ENCODE data around the gene COG1. TPM values are rescaled to one million over a fixed set of nuclear protein-coding genes. Genes with fewer than 3 reads are reported as not detected.
"Not testable (repeated sequence)": the region's sequence is repeated elsewhere in the genome, so short reads cannot be mapped to it uniquely, and the experiment has no call there.

The COG1 gene, protein sequence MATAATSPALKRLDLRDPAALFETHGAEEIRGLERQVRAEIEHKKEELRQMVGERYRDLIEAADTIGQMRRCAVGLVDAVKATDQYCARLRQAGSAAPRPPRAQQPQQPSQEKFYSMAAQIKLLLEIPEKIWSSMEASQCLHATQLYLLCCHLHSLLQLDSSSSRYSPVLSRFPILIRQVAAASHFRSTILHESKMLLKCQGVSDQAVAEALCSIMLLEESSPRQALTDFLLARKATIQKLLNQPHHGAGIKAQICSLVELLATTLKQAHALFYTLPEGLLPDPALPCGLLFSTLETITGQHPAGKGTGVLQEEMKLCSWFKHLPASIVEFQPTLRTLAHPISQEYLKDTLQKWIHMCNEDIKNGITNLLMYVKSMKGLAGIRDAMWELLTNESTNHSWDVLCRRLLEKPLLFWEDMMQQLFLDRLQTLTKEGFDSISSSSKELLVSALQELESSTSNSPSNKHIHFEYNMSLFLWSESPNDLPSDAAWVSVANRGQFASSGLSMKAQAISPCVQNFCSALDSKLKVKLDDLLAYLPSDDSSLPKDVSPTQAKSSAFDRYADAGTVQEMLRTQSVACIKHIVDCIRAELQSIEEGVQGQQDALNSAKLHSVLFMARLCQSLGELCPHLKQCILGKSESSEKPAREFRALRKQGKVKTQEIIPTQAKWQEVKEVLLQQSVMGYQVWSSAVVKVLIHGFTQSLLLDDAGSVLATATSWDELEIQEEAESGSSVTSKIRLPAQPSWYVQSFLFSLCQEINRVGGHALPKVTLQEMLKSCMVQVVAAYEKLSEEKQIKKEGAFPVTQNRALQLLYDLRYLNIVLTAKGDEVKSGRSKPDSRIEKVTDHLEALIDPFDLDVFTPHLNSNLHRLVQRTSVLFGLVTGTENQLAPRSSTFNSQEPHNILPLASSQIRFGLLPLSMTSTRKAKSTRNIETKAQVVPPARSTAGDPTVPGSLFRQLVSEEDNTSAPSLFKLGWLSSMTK
- 44.0 to 50.4 TPM (median 47.6 TPM) in 3 replicates for total RNA-seq

DNA sequence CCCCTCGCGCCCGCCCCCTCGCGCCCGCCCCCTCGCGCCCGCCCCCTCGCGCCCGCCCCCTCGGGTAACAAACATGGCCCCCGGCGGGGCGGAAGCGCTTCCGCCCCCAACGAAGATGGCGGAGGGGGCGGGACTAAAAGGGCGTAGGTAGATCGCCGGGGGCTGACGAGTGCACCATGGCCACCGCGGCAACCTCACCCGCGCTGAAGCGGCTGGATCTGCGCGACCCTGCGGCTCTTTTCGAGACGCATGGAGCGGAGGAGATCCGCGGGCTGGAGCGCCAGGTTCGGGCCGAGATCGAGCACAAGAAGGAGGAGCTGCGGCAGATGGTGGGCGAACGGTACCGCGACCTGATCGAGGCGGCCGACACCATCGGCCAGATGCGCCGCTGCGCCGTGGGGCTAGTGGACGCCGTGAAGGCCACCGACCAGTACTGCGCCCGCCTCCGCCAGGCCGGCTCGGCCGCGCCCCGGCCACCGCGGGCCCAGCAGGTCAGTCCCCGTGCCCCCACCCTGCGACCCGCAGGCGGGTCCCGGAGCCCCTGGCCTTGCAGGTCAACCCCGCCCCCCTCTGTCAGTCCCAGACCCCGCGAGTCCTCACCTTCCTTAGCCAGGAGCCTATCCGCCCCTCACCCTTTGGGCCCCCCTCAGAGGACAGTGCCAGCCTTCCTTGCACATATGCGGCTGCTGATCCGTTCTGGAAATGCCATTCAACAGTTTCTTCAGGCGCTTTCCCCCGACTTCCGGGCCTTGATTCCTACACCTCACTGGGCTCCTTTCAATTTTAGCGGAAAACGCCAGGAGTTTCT, at the start of gene COG1:
Gene COG1 (plus strand): TSS at position 162 of the 808 bp plus-strand sequence. CDS start 15 bp downstream, at position 177.
- Mint-ChIP-seq H3K27ac (peak within 1 kb of the TSS; percentile 97), H3K36me3 (peaks cover 15% of the 10 kb centered on the region), H3K9me3 (no peaks in the 10 kb centered on the region), H3K4me3 (peak within 1 kb of the TSS; percentile 98), H3K4me1 (peaks cover 24% of the 10 kb centered on the region), H3K27me3 (ENCODE audit: low read depth) (no peaks in the 10 kb centered on the region)
- peak; percentile 71 to 72 for DNase-seq (ENCODE audit: low spot score in 2 of 2, unreplicated experiment in 2 of 2)
- TF ChIP-seq, protein P1, sequence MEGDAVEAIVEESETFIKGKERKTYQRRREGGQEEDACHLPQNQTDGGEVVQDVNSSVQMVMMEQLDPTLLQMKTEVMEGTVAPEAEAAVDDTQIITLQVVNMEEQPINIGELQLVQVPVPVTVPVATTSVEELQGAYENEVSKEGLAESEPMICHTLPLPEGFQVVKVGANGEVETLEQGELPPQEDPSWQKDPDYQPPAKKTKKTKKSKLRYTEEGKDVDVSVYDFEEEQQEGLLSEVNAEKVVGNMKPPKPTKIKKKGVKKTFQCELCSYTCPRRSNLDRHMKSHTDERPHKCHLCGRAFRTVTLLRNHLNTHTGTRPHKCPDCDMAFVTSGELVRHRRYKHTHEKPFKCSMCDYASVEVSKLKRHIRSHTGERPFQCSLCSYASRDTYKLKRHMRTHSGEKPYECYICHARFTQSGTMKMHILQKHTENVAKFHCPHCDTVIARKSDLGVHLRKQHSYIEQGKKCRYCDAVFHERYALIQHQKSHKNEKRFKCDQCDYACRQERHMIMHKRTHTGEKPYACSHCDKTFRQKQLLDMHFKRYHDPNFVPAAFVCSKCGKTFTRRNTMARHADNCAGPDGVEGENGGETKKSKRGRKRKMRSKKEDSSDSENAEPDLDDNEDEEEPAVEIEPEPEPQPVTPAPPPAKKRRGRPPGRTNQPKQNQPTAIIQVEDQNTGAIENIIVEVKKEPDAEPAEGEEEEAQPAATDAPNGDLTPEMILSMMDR (IDR thresholded peaks at IDR 0.05; ENCODE audit: unreplicated experiment): no peak

DNA sequence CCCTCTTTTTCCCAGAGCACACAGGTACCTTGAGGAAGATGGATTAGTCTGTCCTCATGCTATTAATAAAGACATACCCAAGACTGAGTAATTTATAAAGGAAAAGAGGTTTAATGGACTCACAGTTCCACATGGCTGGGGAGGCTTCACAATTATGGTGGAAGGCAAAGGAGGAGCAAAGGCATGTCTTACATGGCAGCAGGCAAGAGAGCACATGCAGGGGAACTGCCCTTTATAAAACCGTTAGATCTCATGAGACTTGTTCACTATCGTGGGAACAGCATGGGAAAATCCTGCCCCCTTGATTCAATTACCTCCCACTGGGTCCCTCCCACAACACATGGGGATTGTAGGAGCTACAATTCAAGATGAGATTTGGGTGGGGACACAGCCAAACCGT, 48.6 kb upstream of the COG1 start:
- H3K4me3 Mint-ChIP-seq; H3K4me1 Mint-ChIP-seq; H3K36me3 Mint-ChIP-seq; DNase-seq (ENCODE audit: low spot score in 2 of 2, unreplicated experiment in 2 of 2); H3K27ac Mint-ChIP-seq: not testable (repeated sequence)
- Mint-ChIP-seq H3K27me3 (ENCODE audit: low read depth) (peaks cover 24% of the 10 kb centered on the region), H3K9me3 (peaks cover 18% of the 10 kb centered on the region)

DNA sequence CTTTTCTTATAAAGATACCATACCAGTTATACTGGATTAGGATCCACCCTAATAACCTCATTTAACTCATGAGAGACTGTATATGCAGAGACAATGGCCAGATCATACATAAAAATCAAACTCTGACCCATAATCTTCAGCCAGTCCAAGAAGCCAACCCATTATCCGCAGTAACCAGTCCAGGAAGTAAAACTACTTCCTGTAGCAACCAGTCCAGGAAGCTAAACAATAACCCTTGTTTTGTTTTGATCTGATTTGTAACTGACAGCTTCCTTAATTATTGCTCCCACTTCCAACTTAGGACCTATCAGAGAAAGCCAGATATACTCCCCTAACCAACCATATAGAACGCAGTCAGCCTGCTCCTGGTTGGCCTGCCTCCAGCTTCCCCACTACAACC, 47.2 kb upstream of the COG1 start:
- Mint-ChIP-seq H3K36me3 (no peaks in the 10 kb centered on the region), H3K27me3 (ENCODE audit: low read depth) (peaks cover 17% of the 10 kb centered on the region), H3K4me1 (no peaks in the 10 kb centered on the region), H3K4me3 (no peak overlapping the region), H3K9me3 (peaks cover 27% of the 10 kb centered on the region), H3K27ac (no peak overlapping the region)
- TF ChIP-seq, protein P1 (IDR thresholded peaks at IDR 0.05; ENCODE audit: unreplicated experiment): no peak
- no peak for DNase-seq (ENCODE audit: low spot score in 2 of 2, unreplicated experiment in 2 of 2)

DNA sequence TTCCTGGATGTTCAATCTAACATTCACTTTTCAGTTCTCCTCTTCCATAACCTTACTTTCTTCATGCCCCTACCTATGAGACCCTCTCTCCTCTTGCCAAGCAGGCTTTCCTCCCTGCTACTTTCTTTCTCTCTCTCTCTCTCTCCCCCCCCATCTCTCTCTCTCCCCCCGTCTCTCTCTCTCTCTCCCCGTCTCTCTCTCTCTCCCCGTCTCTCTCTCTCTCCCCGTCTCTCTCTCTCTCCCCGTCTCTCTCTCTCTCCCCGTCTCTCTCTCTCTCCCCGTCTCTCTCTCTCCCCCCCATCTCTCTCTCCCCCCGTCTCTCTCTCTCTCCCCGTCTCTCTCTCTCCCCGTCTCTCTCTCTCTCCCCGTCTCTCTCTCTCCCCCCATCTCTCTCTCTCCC, 45.1 kb upstream of the COG1 start:
- H3K27me3 Mint-ChIP-seq (ENCODE audit: low read depth): peaks cover 16% of the 10 kb centered on the region
- H3K9me3 Mint-ChIP-seq: peaks cover 31% of the 10 kb centered on the region
- not testable (repeated sequence) for H3K36me3 Mint-ChIP-seq

DNA sequence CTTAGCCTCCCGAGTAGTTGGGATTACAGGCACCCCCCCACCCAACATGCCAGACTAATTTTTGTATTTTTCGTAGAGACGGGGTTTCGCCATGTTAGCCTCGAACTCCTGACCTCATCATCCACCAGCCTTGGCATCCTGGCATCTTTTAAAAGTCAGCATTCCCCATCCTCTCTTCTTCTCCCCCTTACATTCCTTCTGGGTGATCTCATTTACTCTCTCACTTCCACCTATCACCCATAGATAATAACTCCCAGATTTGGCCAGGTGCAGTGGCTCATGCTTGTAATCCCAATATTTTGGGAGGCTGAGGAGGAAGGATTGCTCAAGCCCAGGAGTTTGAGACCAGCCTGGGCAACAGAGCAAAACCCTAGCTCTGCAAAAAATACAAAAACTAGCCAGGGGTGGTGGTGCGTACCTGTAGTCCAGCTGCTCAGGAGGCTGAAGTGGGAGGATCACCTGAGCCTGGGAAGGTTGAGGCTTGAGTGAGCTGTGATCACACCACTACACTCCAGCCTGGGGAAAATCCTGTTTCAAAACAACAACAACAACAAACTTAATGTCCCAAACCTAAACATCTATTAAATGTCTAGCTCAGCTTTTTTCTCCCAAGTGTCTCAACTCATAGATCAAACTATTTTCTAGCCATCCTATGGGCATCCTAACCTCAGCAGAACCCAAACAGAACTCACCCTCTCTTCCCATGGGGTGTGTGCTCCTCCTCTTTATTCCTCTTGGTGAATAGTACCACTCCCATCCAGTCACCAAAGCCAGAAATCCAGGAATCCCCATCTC, 44.1 kb upstream of the COG1 start:
- no peaks in the 10 kb centered on the region for H3K36me3 Mint-ChIP-seq
- no peak overlapping the region for H3K4me3 Mint-ChIP-seq
- H3K27me3 Mint-ChIP-seq (ENCODE audit: low read depth): peaks cover 16% of the 10 kb centered on the region
- TF ChIP-seq, protein P1 (IDR thresholded peaks at IDR 0.05; ENCODE audit: unreplicated experiment): no peak
- peaks cover 31% of the 10 kb centered on the region for H3K9me3 Mint-ChIP-seq
- H3K27ac Mint-ChIP-seq: no peak overlapping the region
- no peaks in the 10 kb centered on the region for H3K4me1 Mint-ChIP-seq
- DNase-seq (ENCODE audit: low spot score in 2 of 2, unreplicated experiment in 2 of 2): no peak

More for the DNA sequence above, 45.1 kb upstream of the COG1 start:
- H3K27ac Mint-ChIP-seq; H3K4me3 Mint-ChIP-seq; H3K4me1 Mint-ChIP-seq; DNase-seq (ENCODE audit: low spot score in 2 of 2, unreplicated experiment in 2 of 2): not testable (repeated sequence)

DNA sequence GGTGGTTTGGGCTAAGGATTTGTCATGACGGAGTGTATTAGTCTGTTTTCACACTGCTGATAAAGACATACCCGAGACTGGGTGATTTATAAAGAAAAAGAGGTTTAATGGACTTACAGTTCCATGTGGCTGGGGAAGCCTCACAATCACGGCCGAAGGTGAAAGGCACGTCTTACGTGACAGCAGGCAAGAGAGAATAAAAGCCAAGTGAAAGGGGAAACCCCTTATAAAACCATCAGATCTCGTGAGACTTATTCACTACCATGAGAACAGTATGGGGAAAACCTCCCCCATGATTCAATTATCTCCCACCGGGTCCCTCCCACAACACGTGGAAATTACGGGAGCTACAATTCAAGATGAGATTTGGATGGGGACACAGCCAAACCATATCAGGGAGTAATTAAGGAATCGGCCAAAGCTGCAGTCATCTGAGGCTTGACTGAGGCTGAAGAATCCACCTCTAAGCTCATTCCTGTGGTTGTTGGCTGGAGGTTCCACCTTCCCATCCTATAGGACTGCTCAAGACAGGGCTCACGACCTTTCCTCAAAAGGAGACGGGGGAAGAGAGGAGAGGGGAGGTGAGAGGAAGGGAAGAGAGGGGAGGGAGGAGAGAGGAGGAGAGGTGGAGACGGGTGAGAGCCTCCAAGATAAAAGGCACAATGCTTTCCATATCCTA, 42.1 kb upstream of the COG1 start:
- not testable (repeated sequence) for H3K4me1 Mint-ChIP-seq; H3K27ac Mint-ChIP-seq; H3K4me3 Mint-ChIP-seq; DNase-seq (ENCODE audit: low spot score in 2 of 2, unreplicated experiment in 2 of 2); H3K36me3 Mint-ChIP-seq
- Mint-ChIP-seq H3K9me3 (peaks cover 15% of the 10 kb centered on the region), H3K27me3 (ENCODE audit: low read depth) (peaks cover 16% of the 10 kb centered on the region)

Measured in mesothelial cell of epicardium (in vitro differentiated cells).